22Rv1 (cell line): ENCODE measurements around the gene TNFRSF12A.
"Not testable (repeated sequence)": the region's sequence is repeated elsewhere in the genome, so short reads cannot be mapped to it uniquely, and the experiment has no call there.

Experiments
- H3K27ac ChIP-seq: fragments of 450-650 bp; 2 replicates; pipeline ENCODE4 v1.5.1; 2017
- CTCF ChIP-seq: fragments of 450-650 bp; IDR thresholded peaks from 2 replicates; pipeline ENCODE4 v1.5.1; 2017; ENCODE audit warnings: mild to moderate bottlenecking
- ZFX ChIP-seq: fragments of 450-650 bp; IDR thresholded peaks from 2 replicates; pipeline ENCODE4 v1.6.1; 2017; ENCODE audit warnings: antibody characterized with exemption, borderline replicate concordance

Gene TNFRSF12A

DNA sequence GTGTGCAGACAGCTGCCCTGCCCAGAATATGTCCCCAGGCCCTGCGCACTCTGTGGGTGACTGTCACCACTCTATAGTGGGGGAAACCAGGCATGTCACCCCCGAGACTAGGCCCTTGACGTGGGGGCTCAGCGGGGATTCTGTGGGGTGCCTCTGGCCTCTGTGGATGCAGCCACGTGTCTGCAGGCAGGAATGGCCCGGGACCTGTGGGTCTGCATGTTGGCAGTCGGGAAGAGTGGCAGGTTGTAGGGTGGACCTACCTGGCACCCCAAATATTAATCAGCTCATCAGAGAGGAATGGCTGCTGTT, 46.2 kb downstream of the TNFRSF12A start:
- H3K27ac ChIP-seq: no peak overlapping the region
- TF ChIP-seq CTCF (no peak), ZFX (no peak)

GRCh38 chr16:3068487-3068886, 48.3 kb downstream of the TNFRSF12A start:
- no peak for TF ChIP-seq ZFX
- H3K27ac ChIP-seq: no peak overlapping the region

GRCh38 chr16:3069146-3069545, 49.0 kb downstream of the TNFRSF12A start:
- not testable (repeated sequence) for H3K27ac ChIP-seq

DNA sequence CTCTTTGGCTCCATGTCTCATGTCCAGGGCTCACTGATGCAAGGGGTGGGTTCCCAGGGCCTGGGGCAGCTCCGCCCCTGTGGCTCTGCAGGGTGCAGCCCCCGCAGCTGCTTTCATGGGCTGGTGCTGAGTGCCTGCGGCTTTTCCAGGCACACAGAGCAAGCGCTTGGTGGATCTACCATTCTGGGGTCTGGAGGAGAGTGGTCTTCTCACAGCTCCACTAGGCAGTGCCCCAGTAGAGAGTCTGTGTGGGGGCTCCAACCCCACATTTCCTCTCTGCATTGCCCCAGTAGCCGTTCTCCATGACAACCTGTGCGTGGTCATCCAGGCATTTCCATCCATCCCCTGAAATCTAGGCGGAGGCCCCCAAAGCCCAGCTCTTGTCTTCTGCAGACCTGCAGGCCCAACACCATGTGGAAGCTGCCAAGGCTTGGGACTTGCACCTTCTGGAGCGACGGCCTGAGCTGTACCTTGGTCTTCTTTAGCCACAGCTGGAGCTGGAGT, 50.5 kb downstream of the TNFRSF12A start:
- H3K27ac ChIP-seq: no peak overlapping the region
- TF ChIP-seq CTCF: no peak
- no peak for TF ChIP-seq ZFX

DNA sequence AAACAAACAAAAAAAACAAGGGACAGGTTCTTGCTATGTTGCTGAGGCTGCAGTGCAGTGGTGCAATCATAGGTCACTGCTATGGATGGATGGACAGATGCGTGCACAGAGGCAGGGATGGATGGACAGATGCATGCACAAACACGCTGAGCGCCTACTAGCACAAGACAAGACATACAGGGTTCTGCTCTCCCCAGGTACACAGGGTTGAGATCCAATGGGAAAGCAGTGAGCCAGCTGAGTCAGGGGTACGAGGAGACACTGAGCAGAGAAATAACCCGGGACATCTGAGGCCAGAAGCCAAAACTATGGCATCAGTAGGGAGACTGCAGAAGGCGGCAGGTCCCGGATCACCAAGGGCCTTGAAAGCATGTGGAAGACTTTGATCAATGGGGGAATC, 51.5 kb downstream of the TNFRSF12A start:
- TF ChIP-seq CTCF: no peak
- TF ChIP-seq ZFX: no peak
- H3K27ac ChIP-seq: no peak overlapping the region
